KBM-7 (cell line): ENCODE results near the gene GRIK5.
A peak's percentile ranks its signal among the peaks of the same experiment; 100 is the strongest.

ENCODE experiments used
- DNase-seq: peaks from one replicate; pipeline ENCODE4 v3.0.0-alpha.2; 2015
- in situ Hi-C: fragments of 300-500 bp; cut with MboI; formaldehyde crosslinking; loops from 2 replicates; pipeline ENCODE4 v1.14.3; 2020; ENCODE audit warnings: low sequenced_read_pairs, low pct_unique_long_range_greater_than_20kb, mixed read lengths

GRIK5 gene

GRCh38 chr19:42098781-42099180 is 28.8 kb upstream of the GRIK5 start:
- no peak for DNase-seq
- in situ Hi-C loops = no loop called here

GRCh38 chr19:42097461-42097860 is 27.5 kb upstream of the GRIK5 start:
- in situ Hi-C loops = no loop called here
- no peak for DNase-seq

GRCh38 chr19:42096255-42096837 is 26.3 kb upstream of the GRIK5 start:
- in situ Hi-C loops = no loop called here
- DNase-seq = no peak

DNA sequence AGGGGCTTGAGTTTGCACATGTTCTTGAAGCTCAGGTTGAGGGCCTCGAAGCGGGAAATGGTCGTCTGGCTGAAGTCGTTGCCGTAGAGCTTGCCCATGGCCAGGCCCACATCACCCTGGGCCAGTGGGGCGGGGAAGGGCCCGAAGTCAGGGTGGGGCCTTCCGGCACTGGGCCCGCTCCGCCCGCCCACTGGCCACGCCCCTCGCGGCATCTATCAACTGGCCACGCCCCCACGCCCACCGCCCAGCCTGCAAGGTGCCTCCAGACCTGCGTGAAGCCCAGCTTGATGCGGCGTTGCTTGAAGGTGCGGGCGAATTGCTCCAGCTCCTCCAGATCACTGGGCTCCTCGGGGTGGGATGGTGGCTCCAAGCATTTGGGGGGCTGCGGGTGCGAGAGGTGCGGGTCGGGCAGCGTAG is 25.8 kb upstream of the GRIK5 start:
- DNase-seq = no peak
- in situ Hi-C loops = no loop called here

DNA sequence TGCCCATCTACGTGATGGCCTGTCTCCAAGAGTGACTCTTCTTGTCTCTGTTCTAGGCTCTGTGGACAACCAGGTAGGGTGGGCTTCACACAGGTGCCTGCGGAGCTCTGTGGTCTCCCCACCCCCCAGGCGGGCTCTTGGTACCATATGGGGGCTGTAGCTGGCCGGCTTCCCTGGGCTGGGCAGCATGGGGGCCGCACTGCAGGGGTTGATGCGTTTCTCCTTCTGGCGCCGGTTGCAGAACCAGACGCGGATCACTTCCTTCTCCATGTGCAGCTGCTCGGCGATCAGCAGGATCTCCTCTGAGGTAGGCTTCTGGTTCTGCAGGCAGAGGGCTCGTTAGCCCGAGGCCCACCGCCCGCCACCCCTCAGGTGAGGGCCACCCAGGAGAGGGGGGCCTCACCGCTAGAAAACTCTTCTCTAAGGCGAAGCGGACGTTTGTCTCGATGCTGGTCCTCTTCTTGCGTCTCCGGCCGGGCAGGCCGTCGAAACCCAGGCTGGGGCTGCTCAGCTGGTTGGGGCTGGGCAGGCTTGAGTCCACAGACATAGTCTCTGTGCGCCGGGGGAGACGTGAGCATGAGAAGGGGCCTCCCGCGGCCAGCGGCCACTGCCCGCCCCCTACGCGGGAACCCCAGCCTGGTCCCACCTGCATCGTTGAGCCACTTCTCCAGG is 25.3 kb upstream of the GRIK5 start:
- DNase-seq = no peak

DNA sequence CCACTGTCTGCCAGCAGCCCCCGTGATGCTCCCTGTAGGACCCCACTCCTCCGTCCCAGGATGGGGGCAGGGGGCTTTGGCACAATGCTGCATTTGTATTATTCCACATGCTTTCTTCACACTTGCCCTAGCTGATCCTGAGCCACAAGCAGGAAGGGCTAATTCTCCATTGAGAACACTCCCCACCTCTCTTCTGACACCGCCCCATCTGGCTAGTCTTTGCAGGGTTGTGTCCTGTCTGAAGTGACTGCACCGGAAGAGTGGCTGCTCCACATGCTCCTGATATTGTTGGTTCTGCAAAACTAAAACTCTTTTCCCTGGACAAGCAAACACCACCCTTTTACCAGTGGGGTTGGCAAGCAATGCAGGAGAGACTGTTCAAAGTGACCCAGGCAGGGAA is 23.9 kb upstream of the GRIK5 start:
- no peak for DNase-seq
- in situ Hi-C loops = no loop called here

More for the DNA sequence above, 25.3 kb upstream of the GRIK5 start:
- in situ Hi-C loops = no loop called here

GRCh38 chr19:42093505-42093904 is 23.5 kb upstream of the GRIK5 start:
- DNase-seq = no peak
- in situ Hi-C loops = no loop called here

DNA sequence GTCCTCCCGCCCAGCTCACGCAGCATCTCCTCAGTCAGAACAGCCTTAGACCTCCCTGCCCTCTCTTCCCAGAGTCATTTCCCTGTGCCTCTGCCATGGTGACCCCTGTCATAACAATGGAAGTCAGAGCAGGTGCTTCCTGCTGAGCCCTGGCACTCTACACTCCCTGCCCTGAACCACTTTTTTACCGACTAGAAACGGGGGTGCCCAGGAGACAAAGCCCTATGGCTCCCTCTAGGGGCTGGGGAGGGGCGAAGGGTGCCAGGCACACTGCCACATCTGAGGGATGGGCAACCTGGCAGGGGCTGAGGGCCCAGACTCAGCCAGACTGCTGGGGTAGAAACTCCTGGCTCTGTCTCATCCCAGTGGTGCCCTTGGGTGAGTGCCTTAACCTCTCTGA is 22.3 kb upstream of the GRIK5 start:
- in situ Hi-C loops = no loop called here
- DNase-seq = peak; percentile 67

- in situ Hi-C loops = no loop called here
- DNase-seq = no peak
Observed at GRCh38 chr19:42091742-42092141, 21.7 kb upstream of the GRIK5 start.

DNA sequence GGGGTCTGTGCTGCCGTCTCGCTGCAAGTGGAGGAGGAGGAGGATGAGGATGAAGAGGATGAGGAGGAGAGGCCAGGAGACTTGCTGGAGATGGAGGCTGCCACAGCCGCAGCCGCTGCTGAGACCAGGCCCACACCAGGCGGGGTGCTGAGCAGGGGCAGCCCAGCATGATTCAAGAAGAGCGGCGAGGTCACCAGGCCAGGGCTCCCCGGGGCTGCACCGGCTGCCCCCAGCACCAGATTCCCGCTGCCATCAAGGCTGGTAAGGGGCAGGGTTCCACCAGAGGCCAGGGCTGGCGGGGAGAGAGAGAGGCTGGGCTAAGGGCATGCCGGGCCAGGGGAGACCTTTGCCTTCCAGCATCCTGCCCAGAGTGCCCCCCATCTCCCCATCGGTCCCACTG is 21.3 kb upstream of the GRIK5 start:
- in situ Hi-C loops = no loop called here
- DNase-seq = no peak

- in situ Hi-C loops = no loop called here
- DNase-seq = no peak
Observed at GRCh38 chr19:42090672-42091071, 20.7 kb upstream of the GRIK5 start.

DNA sequence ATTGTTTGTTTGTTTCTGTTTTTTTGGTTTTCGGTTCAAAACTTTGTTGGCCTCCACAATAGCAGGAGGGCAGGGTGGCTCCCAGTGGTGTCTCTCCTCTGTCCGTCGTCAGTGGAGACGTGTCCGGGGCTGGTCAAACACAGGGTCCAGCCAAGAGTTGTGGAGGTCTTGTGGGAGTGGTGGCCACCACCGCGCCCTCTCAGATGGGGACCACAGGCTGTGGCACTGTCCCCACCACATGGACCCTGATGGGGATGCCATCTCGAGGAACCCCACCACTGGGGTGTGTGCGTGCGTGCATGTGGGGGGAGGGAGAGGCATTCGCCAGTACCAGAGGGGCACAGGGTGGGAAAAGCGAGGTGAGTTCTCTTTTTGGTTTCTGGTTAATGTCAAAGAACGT is 19.8 kb upstream of the GRIK5 start:
- DNase-seq = no peak
- in situ Hi-C loops = no loop called here

GRCh38 chr19:42089191-42089750 is 19.3 kb upstream of the GRIK5 start:
- DNase-seq = no peak
- in situ Hi-C loops = no loop called here

GRCh38 chr19:42088471-42089190 is 18.6 kb upstream of the GRIK5 start:
- DNase-seq = no peak
- in situ Hi-C loops = no loop called here

- no peak for DNase-seq
- in situ Hi-C loops = no loop called here
Observed at GRCh38 chr19:42086770-42087550, 17.0 kb upstream of the GRIK5 start.

GRCh38 chr19:42086188-42086736 is 16.3 kb upstream of the GRIK5 start:
- in situ Hi-C loops = no loop called here
- no peak for DNase-seq

- no peak for DNase-seq
- in situ Hi-C loops = no loop called here
Observed at GRCh38 chr19:42083537-42083936, 13.5 kb upstream of the GRIK5 start.

- in situ Hi-C loops = no loop called here
- peak; percentile 38 for DNase-seq
Observed at GRCh38 chr19:42081584-42082203, 11.7 kb upstream of the GRIK5 start.
